Progenitor cell of endocrine pancreas (in vitro differentiated cells): ENCODE data around the gene MAD1L1. TPM values are rescaled to one million over a fixed set of nuclear protein-coding genes. Genes with fewer than 3 reads are reported as not detected.
"Not testable (repeated sequence)": the region's sequence is repeated elsewhere in the genome, so short reads cannot be mapped to it uniquely, and the experiment has no call there.

Experiments used
- DNase-seq: peaks from one replicate; pipeline ENCODE4 v3.0.0; 2021; ENCODE audit warnings: low spot score; ENCODE audit not compliant: unreplicated experiment
- H3K27ac Mint-ChIP-seq: 2 replicates; pipeline ENCODE4 v1.8.0; 2021; ENCODE audit warnings: mild to moderate bottlenecking, moderate library complexity, mixed read lengths
- H3K27me3 Mint-ChIP-seq: 2 replicates; pipeline ENCODE4 v1.8.0; 2021; ENCODE audit warnings: mixed read lengths
- H3K36me3 Mint-ChIP-seq: 2 replicates; pipeline ENCODE4 v1.8.0; 2022; ENCODE audit warnings: mixed read lengths; ENCODE audit not compliant: insufficient read depth
- H3K4me1 Mint-ChIP-seq: 2 replicates; pipeline ENCODE4 v1.8.0; 2021; ENCODE audit warnings: low read depth, mixed read lengths
- H3K4me3 Mint-ChIP-seq: 2 replicates; pipeline ENCODE4 v1.8.0; 2021; ENCODE audit warnings: low read depth, mild to moderate bottlenecking, moderate library complexity, mixed read lengths
- H3K9me3 Mint-ChIP-seq: 2 replicates; pipeline ENCODE4 v1.8.0; 2021; ENCODE audit warnings: low read depth, mixed read lengths
- CTCF ChIP-seq: fragments of 200-600 bp; sonication (generic); IDR thresholded peaks from one replicate; pipeline ENCODE4 v1.5.0; 2021; ENCODE audit warnings: antibody characterized with exemption, mild to moderate bottlenecking; ENCODE audit not compliant: unreplicated experiment
- total RNA-seq: library from RNA; stranded (reverse); gene quantifications from 2 replicates; pipeline ENCODE4 v1.2.1, GENCODE V29; 2021

The MAD1L1 gene
- total RNA-seq, 1 donor from 2014 or later: 49.8 TPM

GRCh38 chr7:1864161-1864940 is 368.4 kb downstream of the MAD1L1 start:
- H3K4me3 Mint-ChIP-seq: no peak overlapping the region
- DNase-seq: no peak
- H3K27ac Mint-ChIP-seq: no peak overlapping the region
- H3K36me3 Mint-ChIP-seq: no peaks in the 10 kb centered on the region
- peaks cover 8% of the 10 kb centered on the region for H3K4me1 Mint-ChIP-seq
- no peaks in the 10 kb centered on the region for H3K27me3 Mint-ChIP-seq
- no peak for TF ChIP-seq CTCF
- H3K9me3 Mint-ChIP-seq: no peaks in the 10 kb centered on the region

GRCh38 chr7:1863091-1863900 is 369.4 kb downstream of the MAD1L1 start:
- Mint-ChIP-seq H3K4me3 (no peak overlapping the region), H3K36me3 (no peaks in the 10 kb centered on the region), H3K27ac (no peak overlapping the region), H3K4me1 (peaks cover 8% of the 10 kb centered on the region), H3K27me3 (no peaks in the 10 kb centered on the region), H3K9me3 (no peaks in the 10 kb centered on the region)
- DNase-seq: no peak
- TF ChIP-seq CTCF: no peak

- no peak for DNase-seq
- Mint-ChIP-seq H3K4me1 (peaks cover 8% of the 10 kb centered on the region), H3K36me3 (no peaks in the 10 kb centered on the region), H3K9me3 (no peaks in the 10 kb centered on the region), H3K27me3 (no peaks in the 10 kb centered on the region), H3K4me3 (no peak overlapping the region), H3K27ac (peak overlapping the region; percentile 73)
- no peak for TF ChIP-seq CTCF
Observed at GRCh38 chr7:1862560-1862959, 370.2 kb downstream of the MAD1L1 start.

GRCh38 chr7:1861799-1862458 is 370.8 kb downstream of the MAD1L1 start:
- H3K4me1 Mint-ChIP-seq: peaks cover 8% of the 10 kb centered on the region
- H3K27ac Mint-ChIP-seq: no peak overlapping the region

GRCh38 chr7:1860881-1861798 is 371.6 kb downstream of the MAD1L1 start:
- not testable (repeated sequence) for H3K4me1 Mint-ChIP-seq, DNase-seq, H3K36me3 Mint-ChIP-seq, H3K27me3 Mint-ChIP-seq, H3K9me3 Mint-ChIP-seq, H3K27ac Mint-ChIP-seq, H3K4me3 Mint-ChIP-seq

More at GRCh38 chr7:1861799-1862458, 370.8 kb downstream of the MAD1L1 start:
- H3K27me3 Mint-ChIP-seq: no peaks in the 10 kb centered on the region
- no peak overlapping the region for H3K4me3 Mint-ChIP-seq
- TF ChIP-seq CTCF: no peak
- no peak for DNase-seq
- no peaks in the 10 kb centered on the region for H3K9me3 Mint-ChIP-seq
- H3K36me3 Mint-ChIP-seq: no peaks in the 10 kb centered on the region
